ENCODE measurements around the gene BOK.

Gene BOK

GRCh38 chr2:241618829-241619228 lies 60.3 kb downstream of the BOK start:
- no peak for DNase-seq (ENCODE audit: extremely low read depth in 1 of 2, low read depth in 1 of 2)

- no peak for DNase-seq (ENCODE audit: extremely low read depth in 1 of 2, low read depth in 1 of 2)
Measured at GRCh38 chr2:241619597-241620418, 61.3 kb downstream of the BOK start.

- no peak for DNase-seq (ENCODE audit: extremely low read depth in 1 of 2, low read depth in 1 of 2)
Measured at GRCh38 chr2:241620419-241620769, 61.8 kb downstream of the BOK start.

All from activated CD8-positive, alpha-beta memory T cell treated with anti-CD3 and anti-CD28 coated beads for 1 hour (primary cell).